GM18505 (cell line): ENCODE data around the gene AFF2.

Experiments
- ATAC-seq: cut with Tn5 transposase; IDR thresholded peaks from one replicate; pipeline ENCODE4 v1.9.1; 2021; ENCODE audit not compliant: unreplicated experiment
- POLR2A ChIP-seq: IDR thresholded peaks from 4 replicates; pipeline ENCODE4 v1.6.1; 2011; ENCODE audit warnings: borderline replicate concordance; ENCODE audit not compliant: insufficient read depth, insufficient read length; ENCODE audit errors: extremely low read depth

AFF2 gene

GRCh38 chrX:148794350-148794749, 293.9 kb downstream of the AFF2 start:
- no peak for ATAC-seq
- no peak for TF ChIP-seq POLR2A

- no peak for ATAC-seq
- TF ChIP-seq POLR2A, result no peak
These were observed 304.4 kb downstream of the AFF2 start for GRCh38 chrX:148804579-148805355.

- no peak for TF ChIP-seq POLR2A
- no peak for ATAC-seq
These were observed 305.9 kb downstream of the AFF2 start for GRCh38 chrX:148806145-148806870.

- TF ChIP-seq POLR2A, result no peak
- no peak for ATAC-seq
These were observed 308.4 kb downstream of the AFF2 start for GRCh38 chrX:148808833-148809232.

- ATAC-seq, result no peak
- no peak for TF ChIP-seq POLR2A
These were observed 310.8 kb downstream of the AFF2 start for GRCh38 chrX:148811236-148811635.

GRCh38 chrX:148813422-148813821, 313.0 kb downstream of the AFF2 start:
- no peak for ATAC-seq
- TF ChIP-seq POLR2A, result no peak

- ATAC-seq, result no peak
- TF ChIP-seq POLR2A, result no peak
These were observed 313.6 kb downstream of the AFF2 start for GRCh38 chrX:148813967-148814366.

- TF ChIP-seq POLR2A, result no peak
- ATAC-seq, result no peak
These were observed 315.0 kb downstream of the AFF2 start for GRCh38 chrX:148815218-148815961.

- TF ChIP-seq POLR2A, result no peak
- no peak for ATAC-seq
These were observed 323.6 kb downstream of the AFF2 start for GRCh38 chrX:148823986-148824385.

- no peak for ATAC-seq
- no peak for TF ChIP-seq POLR2A
These were observed 325.3 kb downstream of the AFF2 start for GRCh38 chrX:148825696-148826095.

- ATAC-seq, result no peak
- TF ChIP-seq POLR2A, result no peak
These were observed 336.3 kb downstream of the AFF2 start for GRCh38 chrX:148836741-148837140.

GRCh38 chrX:148850631-148851030, 350.2 kb downstream of the AFF2 start:
- no peak for TF ChIP-seq POLR2A
- no peak for ATAC-seq

- no peak for TF ChIP-seq POLR2A
- no peak for ATAC-seq
These were observed 353.9 kb downstream of the AFF2 start for GRCh38 chrX:148854306-148854705.

- TF ChIP-seq POLR2A, result no peak
- ATAC-seq, result no peak
These were observed 356.1 kb downstream of the AFF2 start for GRCh38 chrX:148856505-148856904.
